NCI-H460 (cell line): ENCODE results near the gene GAMT. TPM values are rescaled to one million over a fixed set of nuclear protein-coding genes. Genes with fewer than 3 reads are reported as not detected.

Source experiments
- DNase-seq: peaks from one replicate; pipeline ENCODE4 v3.0.0-alpha.2; 2016; ENCODE audit warnings: low read depth; ENCODE audit errors: extremely low read depth
- total RNA-seq: library from RNA; depleted of rRNA; stranded (reverse); fragments of >200 nt; shearing (Covaris generic); gene quantifications from 2 replicates; pipeline ENCODE4 v1.2.3, GENCODE V29; 2014

GAMT gene
- total RNA-seq, 1 experiment from 2014 or later: 10.3 TPM

DNA sequence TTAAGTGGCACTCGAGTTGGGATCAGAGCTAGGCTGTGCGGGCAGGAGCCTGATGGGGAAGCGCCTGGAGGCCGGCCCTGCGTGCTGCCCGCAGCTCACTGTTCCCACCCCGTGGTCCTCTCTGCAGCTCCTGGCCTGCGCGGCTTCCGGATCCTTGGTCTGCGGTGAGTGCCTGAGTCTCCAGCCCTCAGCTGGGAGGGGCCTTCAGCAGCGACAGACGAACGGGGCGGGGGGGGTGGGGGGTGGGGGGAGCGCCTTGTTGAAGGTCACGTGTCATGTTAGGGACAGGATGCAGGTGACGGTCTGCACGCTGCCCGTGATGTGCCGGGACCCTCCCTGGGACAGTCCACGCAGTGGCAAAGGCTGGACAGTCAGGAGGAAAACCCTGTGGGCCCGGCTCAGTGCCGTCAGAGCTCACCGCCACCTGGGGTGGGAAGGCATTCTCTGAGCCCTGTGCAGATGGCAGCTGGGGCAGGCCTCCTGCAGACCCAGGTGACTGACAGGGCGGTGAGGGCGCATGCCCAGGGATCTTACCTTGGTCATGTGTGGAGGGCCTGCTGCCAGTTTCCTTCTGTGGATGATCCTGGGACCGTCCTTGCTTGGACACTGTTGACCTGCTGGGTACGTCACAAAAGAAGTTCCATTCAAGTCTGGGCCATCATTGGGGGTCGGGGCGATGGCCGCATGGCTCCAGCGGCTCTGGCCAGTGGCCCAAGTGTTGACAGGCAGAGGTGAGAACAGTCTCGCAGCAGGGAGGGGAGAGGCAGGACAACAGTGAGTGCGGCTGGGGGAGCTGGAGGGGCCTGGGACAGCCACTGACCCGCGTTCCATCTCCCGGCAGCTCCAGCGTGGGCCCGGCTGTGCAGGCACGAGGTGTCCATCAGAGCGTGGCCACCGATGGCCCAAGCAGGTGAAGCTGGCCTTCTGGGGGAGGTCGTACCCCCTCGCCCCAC, 13.4 kb downstream of the GAMT start:
- DNase-seq: no peak

DNA sequence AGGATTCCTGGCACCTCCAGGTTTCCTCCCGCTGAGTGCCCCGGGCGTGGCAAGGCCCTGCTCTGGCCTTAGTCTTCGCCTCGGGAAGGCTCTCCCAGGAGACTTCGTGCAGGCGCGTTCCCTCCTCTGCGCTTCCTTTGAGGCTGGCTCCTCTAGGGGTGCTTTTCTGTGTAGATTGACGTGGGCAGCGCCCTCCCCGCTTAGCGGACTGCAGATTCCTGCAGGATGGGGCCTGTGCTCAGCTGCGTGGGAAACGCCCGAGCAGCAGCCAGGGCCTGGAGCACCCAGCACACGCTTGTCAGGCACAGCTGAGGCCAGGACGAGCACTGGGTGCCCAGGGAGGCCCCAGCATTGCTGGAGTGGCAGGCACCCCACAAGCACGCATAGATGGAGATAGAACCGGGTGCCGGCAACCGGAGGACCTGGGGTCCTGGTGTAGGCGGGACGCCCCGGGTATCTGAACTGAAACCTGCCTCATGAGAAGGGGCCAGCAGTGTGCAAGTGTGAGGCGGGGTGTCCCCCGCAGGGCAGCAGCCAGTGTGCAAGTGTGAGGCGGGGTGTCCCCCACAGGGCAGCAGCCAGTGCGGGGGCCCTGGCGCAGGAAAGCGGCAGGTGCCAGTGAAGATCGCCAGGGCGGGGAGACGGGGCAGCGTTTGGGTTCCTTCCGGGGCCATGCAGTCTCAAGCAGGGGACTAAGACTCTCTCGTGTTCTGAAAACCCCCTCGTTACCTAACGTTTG, 14.2 kb downstream of the GAMT start:
- no peak for DNase-seq

DNA sequence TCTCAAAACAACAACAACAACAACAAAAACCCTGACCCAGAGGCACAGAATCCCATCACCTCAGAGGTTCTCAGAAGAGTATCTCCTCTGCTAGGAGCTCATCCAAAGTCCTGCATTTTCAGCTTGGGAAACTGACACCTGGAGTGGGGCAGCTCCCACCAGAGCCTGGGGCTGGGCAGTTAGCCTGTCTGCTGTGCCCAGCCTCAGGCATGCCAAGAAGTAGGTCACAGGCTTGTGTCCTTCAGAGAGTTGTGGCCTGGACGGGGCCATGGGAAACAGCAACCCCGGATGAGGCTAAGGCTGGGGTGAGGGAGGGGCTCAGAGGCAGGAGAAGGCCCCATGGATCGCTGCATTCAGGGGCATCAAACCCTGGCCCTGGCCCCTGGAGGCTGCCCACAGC, 15.5 kb downstream of the GAMT start:
- DNase-seq: no peak

DNA sequence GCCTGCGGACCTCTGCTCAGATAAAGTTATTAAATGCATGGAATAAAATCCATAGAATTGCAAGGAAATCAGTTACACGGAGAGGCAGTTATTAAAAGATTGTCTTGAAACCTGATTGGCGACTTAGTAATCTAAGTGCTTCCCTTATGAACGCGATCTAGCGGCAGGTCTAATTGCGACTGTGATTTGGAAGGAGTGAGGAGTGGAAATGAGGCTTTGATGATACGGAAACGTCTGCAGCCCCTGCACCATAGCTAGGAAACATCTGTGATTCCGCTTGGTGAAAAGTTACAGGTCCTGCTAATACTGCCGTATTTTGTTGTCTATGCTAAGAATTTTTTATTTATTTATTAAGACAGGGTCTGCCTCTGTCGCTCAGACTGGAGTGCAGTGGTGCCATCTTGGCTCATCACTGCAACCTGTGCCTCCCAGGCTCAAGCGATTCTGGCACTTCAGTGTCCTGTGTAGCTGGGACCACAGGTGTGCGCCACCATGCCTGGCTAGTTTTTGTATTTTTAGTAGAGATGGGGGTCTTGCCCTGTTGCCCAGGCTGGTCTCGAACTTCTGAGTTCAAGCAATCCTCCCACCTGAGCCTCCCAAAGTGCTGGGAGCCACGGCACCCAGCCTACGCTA, 16.7 kb downstream of the GAMT start:
- DNase-seq: no peak

DNA sequence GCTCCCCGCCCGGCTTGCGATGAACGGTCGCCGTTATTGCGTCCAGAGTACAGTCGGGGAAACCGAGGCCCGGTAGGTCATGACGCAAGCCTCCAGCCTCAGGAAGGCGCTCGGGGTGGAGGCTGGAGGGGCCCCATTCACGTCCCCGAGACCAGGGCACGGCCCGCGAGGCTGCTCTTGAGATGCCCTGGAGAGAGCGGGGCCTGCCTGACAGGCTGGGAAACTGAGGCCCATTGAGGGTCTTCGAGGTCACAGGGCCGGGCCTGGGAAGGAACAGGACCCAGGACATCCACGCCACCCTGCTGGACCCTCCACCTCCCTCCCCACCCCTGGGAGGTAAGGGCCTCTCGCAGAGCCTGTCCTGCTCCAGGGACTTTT, 17.3 kb downstream of the GAMT start:
- DNase-seq: no peak

DNA sequence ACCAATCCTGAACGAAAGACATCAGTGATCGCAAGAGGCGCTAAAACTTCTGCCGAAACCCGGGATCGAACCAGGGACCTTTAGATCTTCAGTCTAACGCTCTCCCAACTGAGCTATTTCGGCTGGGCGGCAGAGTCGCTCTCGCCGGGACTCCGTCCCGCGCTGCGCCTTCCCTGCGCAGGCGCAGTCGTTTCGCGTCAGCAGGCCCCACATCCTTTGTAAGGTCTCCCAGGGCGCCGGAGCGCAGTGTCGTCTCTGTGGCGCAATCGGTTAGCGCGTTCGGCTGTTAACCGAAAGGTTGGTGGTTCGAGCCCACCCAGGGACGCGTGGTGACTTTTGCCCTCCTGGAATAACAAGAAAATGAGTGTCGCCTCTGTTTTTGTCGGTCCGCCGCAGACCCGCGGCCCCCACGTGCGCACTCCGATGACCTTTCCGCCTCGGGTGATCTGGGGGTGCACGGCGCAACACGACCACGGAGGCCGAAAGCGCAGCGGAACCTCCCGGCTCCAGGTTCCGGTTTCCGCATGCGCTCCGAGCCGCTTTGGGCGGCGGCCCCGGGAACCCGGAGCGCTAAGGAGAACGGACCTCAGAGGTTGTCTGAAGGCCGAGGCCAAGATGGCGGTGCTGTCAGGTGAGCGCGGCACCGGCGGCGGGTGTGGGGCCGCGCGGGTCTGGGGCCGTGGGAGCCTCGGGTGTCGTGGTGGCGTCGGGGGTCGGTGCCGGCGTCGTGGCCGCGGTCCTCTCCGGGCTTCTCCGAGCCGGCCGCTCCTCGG, 17.8 kb downstream of the GAMT start, which contains the start of gene NDUFS7:
TSS of gene NDUFS7 (plus strand) at position 596 of the 773 bp plus-strand sequence. CDS start at position 616, 20 bp downstream.
- peak; percentile 75 for DNase-seq

DNA sequence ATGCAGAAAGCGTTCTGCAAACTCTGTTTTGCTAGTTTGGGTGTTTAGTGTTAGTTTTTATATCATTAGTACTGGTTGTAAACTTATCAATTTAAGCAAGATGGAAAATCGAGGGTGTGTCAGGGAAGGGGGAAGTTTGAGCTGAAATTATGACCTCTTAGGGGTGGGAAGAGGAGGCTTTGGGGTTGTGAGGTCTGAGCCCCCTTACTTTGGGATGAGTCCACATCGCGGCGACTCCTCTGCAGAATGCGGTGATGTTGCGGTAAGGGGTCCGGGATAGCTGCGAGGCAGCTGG, 18.4 kb downstream of the GAMT start:
- no peak for DNase-seq

DNA sequence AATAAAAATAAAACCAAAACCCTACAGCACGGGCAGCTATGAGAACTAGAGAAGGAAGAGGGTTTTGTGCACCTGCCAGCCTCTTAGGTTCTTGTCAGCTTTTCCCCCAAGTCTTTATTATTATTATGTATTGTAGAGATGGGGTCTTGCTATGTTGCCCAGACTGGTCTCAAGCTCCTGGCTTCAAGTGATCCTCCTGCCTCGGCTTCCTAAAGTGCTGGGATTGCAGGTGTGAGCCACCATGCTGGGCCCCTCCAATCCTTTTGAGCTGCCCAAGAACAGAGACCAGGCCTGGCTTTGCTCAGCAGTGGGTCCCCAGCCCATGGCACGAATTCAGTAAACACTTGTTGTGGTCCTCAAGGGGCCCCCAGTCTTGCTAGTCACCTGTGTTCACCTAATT, 19.1 kb downstream of the GAMT start:
- DNase-seq: no peak

DNA sequence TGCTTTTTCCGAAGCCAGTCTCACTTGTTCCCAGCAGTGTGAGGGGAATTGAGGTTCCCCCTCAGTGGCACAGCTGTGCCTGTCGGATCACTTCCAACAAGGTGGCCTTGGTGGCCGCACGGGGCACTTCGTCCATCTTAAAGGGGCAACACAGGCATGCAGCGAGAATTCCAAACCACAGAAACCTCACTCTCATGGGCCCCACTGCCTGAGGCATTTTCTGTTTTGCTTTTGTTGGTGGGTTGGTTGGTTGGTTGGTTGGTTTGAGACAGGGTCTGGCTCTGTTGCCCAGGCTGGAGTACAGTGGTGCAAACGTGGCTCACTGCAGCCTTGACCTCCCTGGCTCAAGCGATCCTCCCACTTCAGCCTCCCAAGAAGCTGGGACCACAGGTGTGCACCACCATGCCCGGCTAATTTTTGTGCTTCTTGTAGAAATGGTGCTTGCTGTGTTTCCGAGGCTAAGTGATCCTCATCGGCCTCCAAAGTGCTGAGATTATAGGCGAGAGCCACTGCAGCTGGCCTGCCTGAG, 21.3 kb downstream of the GAMT start:
- no peak for DNase-seq

DNA sequence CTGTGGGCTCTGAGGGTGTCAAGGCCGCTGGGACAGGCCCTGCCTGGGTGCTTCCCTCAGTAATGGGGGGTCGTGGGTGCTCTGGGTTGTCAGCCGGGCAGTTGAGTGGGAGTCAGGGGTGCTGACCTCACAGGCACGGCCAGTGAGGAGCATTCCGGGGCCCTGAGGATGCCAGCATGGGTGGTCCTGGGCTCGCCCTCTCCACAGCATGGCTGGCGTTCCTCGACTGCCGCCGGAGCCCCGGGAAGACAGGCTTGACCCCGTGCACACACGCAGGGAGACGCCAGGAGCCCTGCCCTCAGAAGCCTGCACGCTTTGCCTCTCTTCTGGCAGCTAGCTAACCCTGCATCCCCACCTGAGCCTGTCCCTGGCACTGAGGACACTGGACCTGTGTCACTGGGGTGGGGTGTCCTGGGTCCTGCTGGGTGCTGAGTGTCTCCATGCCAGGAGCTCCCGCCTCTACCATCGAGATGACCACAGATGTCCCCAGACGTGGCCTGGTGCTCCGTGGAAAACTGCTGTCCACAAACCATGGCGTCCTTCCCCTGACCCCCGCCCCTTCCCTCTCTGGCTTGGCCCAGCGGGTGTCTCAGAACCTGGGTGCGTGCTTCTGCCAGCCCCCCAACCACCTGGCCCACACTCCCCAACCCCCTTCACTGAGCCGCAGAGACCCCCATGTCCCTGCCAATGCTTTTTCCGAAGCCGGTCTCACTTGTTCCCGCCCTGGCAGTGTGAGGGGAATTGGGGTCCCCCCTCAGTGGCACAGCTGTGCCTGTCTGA, 22.0 kb downstream of the GAMT start:
- DNase-seq: no peak

DNA sequence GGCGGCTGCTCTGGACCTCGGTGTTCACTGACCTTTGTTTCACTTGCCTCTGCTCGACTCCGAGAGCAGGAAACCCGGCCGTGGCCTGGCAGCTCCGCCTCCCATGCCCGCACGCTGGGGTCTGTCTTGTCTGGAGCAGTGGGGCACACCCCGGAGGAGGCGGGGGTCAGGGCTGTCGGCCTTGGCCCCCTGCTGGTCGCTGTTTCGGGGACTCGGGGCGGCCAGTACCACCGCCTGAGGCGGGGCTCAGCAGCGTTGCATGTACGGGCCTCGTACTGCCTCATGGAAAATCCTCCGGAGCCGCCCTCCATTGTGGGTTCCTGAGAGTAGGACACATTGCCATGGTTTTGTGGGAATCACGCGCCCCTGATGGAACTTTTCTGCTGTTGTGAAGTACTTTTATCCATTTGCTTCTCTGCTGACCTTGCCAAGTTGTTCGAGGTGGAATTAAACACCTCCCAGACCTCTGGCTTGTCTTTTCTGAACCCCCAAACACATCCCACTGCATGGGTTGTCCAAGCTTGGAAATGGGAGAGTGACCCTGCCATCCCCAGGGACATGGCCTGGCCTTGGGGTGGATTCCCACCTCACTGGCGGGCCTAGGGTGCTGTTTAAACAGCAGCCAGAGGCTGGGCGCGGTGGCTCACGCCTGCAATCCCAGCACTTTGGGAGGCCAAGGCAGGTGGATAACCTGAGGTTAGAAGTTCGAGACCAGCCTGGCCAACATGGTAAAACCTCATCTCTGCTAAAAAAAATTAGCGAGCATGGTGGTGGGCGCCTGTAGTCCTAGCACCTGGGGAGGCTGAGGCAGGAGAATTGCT, 23.2 kb downstream of the GAMT start:
- DNase-seq: no peak

DNA sequence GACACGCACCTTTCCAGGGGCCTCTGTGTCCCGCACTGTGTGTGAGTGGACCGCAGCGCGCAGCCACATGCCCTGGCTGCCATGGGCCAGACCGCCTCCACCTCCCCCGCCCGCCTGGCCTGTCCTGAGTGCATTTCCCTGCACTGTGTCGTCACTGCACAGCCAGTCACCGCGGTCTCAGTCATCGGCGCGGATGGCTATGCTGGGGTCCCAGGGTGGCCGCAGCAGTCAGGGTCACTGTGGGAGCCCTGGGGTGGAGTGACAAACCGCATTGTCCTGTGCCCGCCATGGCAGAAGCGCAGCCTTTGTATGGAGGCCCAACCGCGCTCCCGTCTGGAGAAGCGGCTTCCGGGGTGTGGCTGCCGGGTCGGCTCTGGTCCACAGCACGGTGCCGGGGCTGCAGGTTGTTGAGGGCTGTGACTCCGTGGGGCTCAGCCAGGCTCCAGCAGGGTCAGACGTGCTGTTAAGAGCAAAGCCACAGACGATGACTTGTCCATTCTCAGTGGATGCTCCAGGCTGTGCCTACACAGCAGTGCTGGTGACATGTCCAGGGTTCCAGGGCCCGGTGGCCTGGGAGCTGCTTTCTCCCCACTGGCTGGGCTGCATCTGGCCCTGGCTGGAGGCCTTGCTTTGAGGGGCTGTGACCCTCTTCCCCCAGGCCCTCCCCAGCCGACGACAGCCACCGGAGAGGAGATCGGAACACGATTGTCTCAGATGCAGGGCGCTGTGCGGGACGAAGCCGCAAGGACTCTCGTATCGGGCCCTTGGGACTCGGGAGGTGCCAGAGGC, 24.0 kb downstream of the GAMT start:
- DNase-seq: no peak

DNA sequence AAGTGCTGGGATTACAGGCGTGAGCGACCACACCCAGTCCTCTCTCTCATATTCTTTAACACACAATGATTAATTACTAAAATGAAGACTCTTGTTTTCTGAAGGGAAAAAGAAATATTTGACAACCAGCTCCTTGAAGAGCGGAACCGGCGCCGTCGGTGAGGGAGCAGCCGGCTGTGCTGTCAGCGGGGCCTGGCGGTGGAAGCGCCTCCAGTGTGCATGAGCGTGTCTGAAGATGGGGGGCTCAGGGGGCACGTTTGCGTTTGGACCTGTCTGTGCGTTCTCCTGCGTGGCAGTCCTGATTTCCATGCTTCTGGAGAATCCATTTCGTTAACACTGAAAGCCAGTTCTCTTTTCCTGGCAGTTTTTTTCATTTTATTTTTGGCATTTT, 24.9 kb downstream of the GAMT start:
- DNase-seq: no peak

DNA sequence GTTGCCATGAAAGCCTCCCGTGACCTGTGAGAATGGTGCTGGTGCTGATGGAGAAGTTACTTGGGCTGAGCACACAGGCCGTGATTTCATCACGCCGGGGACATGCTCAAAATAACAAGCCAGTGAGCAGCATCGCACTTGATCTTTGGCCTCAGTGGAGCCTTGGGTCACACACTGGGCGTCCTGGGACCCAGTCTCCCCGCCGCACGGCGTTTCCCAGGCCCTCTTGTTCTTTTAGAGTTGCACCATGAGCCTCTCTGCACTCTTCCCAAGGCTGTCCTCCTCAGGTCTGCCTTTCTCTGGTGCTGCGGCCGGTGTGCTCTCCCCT, 27.1 kb downstream of the GAMT start:
- DNase-seq: no peak

DNA sequence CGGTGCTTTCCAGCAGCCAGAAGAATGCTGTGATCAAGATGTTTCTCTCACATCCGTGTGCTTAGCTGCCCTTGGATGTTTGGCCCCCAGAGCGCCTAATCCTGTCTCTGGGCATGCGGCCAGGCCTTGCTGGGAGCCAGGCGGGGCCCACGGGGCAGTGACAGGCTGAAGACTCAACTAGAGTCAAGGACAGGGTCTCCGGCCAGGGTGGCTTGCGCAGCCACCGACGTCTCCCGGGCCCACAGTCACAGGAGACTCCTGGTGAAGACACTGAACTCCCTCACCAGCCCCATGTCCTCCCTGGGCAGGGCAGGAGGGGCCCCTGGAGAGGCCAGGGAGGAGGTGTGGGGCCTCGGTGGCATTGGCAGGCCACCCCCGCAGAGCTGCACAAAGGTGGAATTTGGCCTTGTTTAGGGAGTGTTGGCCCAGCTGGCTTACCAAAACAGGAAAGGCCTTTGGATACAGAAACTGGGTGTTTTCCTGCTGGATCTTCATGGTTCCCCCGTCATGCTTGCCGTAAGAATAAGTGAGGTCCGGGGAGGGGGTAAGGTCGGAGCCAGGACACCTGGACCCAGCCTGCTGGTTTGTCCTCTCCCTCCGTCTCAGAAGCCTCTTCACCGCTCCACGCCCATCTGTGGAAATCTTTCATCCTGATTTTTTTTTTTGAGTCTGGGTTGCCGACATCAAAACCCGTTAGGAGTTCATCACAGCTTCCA, 27.6 kb downstream of the GAMT start:
- no peak for DNase-seq

DNA sequence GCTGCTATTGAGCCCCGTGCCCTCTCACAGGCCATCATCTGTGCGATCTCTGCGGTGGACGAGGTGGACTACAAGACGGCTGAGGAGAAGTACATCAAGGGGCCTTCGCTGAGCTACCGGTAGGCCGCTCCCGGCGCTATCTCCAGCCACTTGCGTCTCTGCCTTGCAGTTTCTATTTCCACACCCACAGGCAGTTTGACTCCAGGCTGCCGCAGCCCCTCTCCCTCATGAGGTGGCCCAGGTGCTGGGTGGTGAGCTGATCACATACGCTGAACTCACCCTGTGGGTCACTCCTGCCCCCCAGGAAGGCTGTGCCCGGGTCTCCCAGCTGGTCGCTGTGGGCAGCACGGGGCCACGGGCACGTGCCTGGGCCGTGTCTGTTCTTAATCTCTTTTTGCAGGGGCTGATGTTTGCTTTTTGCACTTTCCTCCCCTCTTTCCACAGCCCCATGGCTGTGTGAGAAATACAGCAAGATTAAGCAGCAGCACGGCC, 28.3 kb downstream of the GAMT start:
- DNase-seq: no peak

DNA sequence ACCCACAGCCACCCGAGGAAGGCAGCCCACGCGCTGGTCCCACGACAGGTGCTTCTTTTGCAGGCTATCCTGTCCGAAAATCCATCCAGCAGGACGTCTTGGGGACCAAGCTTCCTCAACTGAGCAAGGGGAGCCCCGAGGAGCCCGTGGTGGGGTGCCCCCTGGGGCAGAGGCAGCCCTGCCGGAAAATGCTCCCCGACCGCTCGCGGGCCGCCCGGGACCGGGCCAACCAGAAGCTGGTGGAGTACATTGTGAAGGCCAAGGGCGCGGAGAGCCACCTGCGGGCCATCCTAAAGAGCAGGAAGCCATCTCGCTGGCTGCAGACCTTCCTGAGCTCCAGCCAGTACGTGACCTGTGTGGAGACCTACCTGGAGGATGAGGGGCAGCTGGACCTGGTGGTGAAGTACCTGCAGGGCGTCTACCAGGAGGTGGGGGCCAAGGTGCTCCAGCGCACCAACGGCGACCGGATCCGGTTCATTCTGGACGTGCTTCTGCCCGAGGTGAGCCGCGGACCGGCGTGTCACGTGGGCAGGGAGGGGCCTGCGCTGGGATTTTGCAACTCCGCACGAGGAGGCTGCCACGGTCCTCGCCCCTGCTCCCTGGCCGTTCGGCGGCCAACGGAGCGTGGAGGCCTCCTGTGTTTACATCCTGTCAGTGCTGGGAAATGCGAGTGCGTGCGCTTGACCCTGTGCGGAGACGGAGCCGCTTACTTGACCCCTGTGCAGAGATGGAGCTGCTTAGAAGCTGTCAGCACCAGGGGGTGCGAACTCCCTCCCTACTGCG, 30.6 kb downstream of the GAMT start:
- no peak for DNase-seq
